HG03442 (cell line): ENCODE data around the gene ZBTB3.
"Not testable (repeated sequence)": the region's sequence is repeated elsewhere in the genome, so short reads cannot be mapped to it uniquely, and the experiment has no call there.

Source experiments
- ATAC-seq: cut with Tn5 transposase; IDR thresholded peaks from one replicate; pipeline ENCODE4 v1.9.1; 2021; ENCODE audit warnings: mild to moderate bottlenecking, moderate library complexity; ENCODE audit not compliant: unreplicated experiment

ZBTB3 gene

DNA sequence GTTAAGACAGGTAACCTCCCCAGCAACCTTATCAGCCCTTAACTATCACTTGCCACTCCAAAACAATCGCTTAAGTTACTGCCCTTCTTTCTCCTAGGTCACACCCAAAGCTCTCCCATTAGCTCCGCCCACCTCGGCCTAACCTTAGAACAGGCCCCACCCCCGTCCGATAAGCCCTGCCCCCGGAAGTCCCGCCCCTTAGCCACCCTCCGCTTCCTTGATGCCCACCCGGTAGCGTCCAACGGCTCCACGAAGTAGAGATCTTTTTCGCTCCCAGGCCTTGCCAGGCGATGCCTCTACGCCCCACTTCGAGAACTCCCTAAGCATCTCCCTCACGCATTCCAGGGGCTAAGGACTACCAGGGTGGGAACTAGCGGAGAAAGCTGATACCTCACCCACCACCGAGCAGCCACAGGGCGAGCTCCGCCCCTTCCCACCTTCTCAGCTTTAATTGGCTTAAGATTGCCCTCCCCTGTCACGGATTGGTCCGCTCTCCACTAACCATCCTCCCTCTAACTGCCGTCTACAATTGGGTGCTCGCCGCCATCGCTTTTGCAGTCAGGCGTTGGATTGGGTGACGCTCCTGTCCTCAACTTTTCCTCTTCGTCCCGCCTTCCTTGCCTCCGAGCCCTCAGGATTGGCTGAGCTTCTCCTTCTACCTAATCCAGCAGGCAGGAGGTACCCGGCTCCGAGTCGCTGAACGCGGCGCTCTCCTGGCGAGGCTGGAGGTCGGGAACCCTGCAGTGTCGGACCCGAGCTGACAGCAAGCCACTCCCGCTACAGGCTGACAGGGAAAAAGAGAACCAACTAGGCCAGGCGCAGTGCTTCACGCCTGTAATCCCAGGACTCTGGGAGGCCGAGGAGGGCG is at the start of gene ZBTB3:
TSS of gene ZBTB3 (minus strand) at position 425 of the 868 bp plus-strand sequence. CDS start 496 bp downstream, outside the sequence.
- peak; percentile 95 for ATAC-seq

DNA sequence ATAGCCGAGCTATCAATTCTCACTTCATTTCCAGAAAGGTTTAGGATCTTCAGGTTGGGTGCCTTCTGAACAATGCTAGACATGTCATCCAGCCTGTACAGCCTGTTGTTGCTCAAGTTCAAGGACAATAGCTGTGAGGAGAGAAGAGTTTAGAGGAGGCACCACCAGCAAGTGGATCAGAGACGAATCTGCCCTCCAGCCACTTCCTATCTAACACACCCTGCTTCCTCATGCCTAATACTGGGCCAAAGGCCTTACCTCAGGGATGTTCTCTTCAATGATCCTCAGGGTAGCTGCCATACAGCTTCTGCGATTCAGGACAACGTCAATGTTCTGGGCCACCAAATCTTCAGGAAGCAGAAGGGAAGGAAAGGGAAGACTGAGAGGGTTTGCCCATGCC is 47.1 kb upstream of the ZBTB3 start:
- no peak for ATAC-seq

DNA sequence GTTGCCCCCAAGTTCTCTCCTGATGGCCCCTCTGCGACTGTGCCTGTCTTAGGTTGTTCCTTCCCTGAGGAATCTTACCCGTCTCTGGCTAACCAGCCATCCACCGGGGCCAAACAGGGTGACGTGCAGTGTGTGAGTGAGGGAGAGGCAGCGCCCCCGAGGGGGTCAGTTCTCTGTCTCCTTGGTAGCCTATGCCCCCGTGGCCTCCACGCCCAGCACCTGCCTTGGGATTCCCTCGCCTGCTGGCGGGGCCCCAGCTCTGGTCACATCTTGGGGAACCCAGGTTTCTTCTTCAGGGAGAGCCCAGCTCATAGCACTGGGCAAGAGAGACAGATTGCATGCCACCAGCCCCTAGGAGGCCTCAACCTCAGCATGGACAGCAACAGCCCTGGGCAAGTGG is 45.5 kb upstream of the ZBTB3 start:
- no peak for ATAC-seq

DNA sequence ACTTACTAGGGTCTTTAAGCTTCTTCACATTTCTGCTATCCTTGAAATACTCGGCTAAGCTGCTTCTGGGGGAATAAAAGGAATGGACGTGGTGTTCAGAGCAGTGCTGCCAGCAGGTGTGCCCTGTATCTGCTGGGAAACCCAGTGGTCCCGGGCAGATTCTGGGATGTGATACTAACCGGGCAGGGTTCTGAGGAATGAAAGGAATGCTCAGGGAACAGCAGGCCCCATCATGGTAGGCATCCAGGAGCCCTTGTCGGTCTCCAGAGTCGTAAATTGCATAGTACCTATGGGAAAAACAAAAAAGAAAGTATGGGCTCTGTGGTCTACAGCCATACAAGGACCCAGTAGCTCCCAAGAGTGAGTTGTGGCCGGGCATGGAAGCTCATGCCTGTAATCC is 42.3 kb upstream of the ZBTB3 start:
- ATAC-seq = no peak

DNA sequence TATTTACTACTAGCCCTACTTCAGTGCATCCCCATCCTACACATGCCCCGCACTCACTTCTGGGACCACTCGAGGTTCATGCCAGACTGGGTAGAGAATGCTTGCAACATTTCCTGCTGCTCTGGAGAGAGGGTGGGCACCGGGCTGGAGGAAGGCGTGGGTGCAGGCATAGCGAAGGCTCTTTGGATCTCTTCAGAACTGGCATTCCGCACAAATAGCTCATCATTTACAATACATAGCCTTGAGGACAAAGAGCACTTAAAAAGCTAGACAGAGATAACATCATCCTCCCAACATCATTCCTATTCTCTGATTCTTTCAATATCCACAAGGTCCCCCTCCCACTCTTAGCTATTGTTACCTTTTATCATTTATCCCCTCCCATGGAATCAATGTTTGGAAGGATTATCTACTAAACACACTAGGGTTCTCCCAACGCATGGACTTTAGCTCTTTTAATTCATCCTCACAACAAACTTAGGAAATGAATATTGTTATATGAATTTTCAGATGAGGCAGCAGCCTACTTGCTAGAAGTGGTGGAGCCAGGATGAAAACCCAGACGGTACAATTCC is 40.3 kb upstream of the ZBTB3 start:
- ATAC-seq = no peak

DNA sequence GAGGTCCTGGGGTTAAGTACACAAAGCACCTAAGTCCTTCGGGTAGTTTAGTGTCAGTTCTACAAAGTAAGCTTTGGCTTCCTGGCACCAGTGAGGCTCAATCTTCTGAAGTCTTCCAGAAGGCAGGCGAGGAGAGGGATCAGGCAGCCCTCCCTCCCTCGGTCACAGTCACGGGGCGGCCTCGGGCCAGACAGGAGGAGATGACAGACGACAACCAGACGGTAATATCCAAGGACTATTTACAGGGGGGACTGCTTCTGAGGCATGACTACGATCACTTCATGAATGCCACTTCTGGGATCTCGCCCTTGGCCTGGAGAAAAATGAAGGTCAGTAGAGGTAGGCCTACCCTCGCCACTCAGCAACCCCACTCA is 38.2 kb upstream of the ZBTB3 start:
- no peak for ATAC-seq

DNA sequence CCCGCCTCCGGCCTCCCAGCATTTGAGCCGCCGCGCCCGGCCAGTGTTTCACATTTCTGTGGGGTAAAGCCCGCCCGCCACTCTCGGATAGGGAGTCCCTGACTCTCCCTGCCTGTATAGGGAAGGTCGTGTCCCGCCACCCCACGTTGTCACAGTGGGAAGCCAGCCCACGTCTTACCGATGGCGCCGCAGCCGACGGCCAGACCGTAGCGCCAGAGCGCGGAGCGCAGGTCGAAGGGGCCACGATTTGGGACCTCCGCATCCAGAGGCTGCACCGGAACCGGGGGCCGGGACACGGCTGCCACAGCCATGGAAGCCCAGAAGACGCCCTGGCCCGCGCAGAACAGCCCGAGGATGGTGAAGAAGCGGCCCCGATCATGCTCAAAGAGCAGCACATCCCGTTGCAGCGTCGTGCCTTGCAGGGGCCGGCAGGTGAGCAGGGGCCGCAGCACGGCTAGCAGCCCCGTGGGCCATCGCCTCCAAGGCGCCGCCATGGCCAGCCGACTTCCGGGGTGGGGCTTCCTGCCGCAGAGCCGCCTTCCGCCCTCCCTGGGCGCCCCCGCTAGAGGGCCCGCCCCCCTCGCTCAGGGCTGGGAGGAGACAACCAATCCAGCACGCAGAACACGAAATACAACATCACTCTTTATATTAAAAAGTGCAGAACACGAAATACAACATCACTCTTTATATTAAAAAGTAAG is 37.7 kb upstream of the ZBTB3 start, which contains the start of gene TMEM223:
TSS of gene TMEM223 (minus strand) at position 506 of the 701 bp plus-strand sequence. CDS start at position 494, 12 bp downstream.
- ATAC-seq = peak; percentile 54

DNA sequence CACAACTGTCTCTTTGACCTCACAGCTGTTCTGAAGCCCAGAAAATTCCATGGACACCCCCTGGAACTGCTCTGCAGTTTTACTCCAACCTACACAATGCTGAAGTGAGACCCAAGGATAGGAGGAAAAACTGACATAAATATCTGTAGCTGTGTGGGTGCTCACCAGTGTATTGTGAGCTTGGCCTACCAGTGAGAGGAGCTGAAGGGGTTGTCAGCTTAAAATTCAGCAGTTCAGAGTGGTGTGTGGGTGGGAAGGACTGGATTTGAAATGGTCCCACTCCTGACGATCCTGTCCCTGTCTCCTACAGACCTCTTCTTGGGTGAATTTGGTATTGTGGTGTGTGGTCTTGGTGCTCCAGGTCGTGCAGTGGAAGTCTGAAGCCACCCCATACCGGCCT is 35.6 kb upstream of the ZBTB3 start:
- ATAC-seq = no peak

DNA sequence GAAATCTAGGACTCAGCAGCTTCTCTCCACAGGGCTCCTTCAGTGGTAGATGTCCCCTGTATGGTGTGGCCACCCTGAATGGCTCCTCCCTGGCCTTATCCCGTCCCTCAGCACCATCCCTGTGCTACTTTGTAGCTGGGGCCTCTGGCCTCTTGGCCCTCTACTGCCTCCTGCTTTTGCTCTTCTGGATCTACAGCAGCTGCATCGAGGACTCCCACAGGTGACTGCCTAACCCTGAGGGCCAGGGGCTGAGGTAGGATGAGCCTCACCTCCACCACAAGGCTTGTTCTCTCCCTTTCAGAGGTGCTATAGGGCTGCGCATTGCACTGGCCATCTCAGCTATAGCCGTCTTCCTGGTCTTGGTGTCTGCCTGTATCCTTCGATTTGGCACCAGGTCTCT is 35.0 kb upstream of the ZBTB3 start:
- ATAC-seq = no peak

DNA sequence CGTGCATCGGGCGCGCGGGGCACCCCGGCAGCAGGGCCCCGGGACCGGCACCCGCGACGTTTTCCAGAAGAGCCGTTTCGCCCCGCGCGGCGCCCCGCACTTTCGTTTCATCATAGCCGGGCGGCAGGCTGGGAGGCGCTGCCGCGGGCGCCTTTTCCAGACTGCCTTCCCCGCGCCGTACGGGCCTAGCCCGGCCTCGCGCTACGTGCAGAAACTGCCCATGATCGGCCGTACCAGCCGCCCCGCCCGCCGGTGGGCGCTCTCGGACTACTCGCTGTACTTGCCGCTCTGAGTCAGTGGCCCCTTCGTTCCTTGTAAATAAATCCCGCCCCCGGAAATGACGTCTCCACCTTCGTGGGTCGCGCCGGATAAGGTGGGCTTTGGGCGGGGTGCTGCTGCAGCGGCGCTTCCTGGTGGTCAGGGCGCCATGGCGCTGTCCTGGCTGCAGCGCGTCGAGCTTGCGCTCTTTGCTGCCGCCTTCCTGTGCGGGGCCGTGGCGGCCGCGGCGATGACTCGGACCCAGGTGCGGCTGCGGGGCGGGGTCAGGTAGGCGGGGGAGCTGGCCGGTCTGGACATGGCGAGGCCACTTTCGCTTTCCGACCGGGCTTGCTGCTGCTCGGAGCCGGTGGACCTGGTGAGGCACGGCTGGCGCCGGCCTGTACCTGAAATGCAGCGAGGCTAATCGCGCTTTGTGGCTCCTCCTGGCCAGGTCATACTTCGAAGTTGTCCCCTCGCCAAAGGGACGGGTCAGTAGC is 33.2 kb upstream of the ZBTB3 start, which contains the start of gene TMEM179B:
TSS of gene TMEM179B (plus strand) at position 398 of the 755 bp plus-strand sequence. CDS start at position 428, 30 bp downstream.
- peak; percentile 65 for ATAC-seq

DNA sequence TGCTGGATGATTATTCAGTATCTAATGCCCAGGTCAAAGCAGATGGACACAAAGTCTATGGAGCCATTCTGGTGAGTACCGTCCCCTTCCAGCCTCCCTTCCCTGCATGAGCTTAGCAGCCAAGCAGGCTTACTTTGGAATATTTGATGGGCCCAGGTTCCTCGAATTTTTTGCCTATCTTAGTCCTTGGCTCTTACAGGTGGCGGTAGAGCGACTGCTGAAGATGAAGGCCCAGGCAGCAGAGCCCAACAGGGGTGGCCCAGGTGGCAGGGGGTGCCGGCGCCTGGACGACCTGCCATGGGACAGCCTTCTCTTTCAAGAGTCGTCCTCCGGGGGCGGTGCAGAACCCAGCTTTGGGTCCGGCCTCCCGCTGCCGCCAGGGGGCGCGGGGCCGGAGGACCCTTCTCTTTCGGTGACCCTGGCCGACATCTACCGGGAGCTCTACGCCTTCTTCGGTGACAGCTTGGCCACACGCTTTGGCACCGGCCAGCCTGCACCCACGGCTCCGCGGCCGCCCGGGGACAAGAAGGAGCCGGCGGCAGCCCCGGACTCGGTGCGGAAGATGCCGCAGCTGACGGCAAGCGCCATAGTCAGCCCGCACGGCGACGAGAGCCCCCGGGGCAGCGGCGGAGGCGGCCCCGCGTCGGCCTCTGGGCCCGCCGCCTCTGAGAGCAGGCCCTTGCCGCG is 32.5 kb upstream of the ZBTB3 start:
- ATAC-seq = peak; percentile 59

DNA sequence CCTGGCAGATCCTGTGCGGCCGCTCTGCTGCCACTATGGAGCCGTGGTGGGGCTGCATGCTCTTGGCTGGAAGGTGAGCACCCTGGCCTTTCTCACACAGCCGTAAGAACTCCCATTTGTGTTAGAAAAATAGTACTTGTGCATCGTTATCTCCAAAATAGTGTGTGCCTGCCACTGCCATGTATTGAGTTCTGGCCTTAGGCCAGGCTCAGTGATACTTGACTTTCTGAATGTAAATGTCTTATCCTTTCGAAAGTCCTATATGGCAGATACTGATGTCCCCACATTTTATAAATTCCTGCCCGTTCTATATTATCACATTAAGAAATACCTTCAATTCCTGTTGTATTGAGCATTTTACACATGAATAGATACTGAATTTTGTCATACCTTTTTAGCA is 28.8 kb upstream of the ZBTB3 start:
- ATAC-seq = no peak

DNA sequence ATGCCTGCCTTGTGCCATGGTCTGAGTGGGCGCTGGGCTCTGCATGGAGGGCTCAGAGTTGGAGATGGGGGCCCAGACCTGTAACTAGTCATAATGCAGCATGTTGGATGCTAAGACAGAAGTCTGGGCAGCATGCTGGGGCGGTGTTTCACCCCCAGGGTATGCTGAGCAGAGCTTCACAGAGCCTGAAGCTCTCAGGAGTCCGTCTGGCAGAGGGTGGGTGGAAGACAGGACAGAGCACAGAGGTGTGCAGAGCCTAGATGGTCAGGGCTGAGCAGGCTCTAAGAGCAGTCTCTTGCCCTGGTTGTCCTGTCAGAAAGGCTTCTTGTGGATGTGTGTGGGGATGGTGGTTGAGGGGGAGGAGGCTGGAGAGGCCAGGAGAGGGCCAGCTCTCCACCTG is 24.5 kb upstream of the ZBTB3 start:
- no peak for ATAC-seq

DNA sequence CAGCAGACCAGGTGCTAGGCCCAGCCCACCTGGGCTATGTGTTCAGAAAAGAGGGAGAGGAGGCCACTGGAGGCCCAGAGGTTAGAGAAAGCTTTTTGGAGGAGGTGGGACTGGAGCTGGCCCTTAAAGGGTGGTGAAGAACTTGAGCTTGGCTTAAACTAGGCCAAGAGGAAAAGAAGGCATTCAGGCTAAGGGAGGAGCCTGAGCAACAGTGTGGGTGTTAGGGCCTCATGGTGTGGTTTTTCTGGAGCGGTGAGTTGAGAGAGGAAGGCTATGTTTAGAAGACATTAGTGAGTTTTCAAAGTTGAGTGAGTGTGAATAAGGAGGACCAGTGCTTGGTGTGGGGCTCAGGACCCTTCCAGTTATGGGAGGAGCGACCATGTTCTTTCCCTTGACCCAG is 23.4 kb upstream of the ZBTB3 start:
- no peak for ATAC-seq

DNA sequence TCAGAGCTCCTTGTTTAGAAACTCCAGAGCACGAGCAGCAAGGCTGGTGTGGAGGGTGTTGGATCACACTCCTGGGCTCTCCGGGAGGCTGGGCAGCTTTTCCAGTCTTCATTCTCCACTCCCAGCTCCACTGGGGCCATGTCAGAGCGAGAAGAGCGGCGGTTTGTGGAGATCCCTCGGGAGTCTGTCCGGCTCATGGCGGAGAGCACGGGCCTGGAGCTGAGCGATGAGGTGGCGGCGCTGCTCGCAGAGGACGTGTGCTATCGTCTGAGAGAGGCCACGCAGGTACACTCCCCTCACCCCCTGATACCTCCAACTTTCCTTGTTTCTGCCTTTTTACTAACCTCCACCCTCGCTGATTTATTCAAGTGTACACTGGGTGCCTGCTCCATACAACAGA is 21.7 kb upstream of the ZBTB3 start:
- ATAC-seq = no peak

DNA sequence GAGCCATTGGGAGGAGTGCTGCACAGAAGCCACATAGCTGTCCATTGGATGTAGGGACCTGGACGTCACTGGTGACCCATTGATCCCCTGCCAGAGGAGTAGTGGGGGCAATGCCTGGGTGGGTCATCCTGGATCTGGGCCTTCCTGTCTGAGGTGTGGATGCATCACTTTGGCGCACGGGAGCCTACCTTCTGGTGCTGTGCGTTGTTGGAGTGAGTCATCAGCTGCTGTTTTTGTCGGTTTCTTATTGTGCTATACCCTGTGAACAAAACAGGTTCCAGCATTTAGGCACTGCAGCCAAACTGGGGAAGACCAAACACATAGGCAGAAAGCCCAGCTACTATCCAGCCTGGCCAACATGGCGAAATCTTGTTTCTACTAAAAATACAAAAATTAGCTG is 20.4 kb upstream of the ZBTB3 start:
- no peak for ATAC-seq

DNA sequence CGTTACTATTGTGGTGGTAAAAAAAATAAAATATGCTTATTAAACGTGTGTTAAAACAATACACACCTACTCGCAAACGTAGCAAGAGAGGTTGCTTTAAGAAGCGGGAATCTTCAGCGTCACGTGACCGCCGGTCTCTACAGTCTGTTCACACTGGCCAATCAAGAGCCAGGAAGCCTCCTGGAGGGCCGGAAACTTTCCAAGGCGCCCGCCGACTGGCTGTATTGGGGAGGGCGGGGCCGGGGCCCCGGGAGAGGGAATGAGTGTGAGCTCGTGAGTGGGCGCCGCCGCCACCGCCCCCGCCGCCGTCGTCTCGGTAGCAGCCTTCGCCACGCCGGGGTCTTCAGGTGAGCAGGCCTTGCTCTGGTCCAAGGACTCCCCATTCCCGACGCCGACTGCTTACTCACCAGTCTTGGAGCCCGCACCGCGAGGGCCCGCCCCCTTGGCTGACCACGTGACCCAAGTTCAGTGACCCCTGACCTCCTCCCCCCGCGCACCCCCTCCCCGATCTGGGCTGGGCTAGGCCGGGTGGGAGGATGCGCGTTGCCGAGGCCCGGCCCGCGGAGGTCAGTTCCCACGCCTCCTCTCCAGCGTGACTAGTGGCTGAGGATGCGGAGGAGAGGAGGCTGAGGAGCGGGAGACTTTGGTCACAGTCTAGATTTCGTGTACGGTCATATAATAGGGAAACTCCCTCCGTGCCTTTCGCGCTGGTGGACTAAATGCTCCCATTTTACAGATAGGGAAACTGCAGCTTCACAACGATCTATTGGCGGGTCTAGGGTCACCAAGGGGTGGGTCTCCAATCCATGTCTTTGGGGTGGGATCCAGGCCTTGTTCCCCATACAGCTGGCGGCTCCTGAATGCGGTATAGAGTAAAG is 17.4 kb upstream of the ZBTB3 start, which contains the start of gene TAF6L:
TSS of gene TAF6L (plus strand) at position 253 of the 878 bp plus-strand sequence. CDS start 4,388 bp downstream, outside the sequence.
- ATAC-seq = peak; percentile 75

DNA sequence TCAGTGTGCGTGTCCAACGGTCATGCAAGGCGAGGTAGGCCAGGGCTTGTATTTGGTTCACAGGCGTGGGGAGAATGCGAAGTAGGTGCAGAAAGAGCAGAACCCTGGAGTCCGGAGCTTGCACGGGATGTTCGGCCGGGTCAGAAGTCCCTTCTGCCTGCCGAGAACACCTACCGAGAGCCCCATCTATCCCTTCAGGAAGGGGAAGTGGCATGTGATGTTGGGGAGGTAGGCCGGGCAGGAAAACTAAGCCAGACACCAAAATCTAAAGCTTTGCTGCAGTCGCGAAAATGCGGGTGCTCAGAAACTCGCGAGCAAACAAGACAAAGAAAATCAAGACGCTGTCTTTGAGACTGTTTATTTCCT is 16.8 kb upstream of the ZBTB3 start:
- peak; percentile 3 for ATAC-seq

DNA sequence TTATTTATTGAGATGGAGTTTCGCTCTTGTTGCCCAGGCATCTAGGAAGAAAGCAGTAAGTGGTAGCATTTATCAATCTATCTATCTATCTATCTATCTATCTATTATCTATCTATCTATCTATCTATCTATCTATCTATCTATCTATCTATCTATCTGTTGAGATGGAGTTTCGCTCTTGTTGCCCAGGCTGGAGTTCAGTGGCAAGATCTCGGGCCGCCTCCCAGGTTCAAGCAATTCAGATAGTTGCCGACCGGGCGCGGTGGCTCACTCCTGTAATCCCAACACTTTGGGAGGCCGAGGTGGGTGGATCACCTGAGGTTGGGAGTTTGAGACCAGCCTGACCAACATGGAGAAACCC is 6.9 kb upstream of the ZBTB3 start:
- ATAC-seq = not testable (repeated sequence)
